ENCODE results near the gene RP2. TPM values are rescaled to one million over a fixed set of nuclear protein-coding genes. Genes with fewer than 3 reads are reported as not detected.

RP2 gene
- total RNA-seq, 4 donors from 2014 or later: 1.2 to 15.0 (median 11.1) TPM

GRCh38 chrX:46860557-46860956 is 23.7 kb downstream of the RP2 start:
- Histone ChIP-seq H3K36me3 (no peaks in the 10 kb centered on the region), H3K4me3 (no peak overlapping the region), H3K4me1 (no peaks in the 10 kb centered on the region), H3K27me3 (no peaks in the 10 kb centered on the region), H3K27ac (no peak overlapping the region), H3K9me3 (no peaks in the 10 kb centered on the region)
- in situ Hi-C loops (cut with MboI; ENCODE audit: low pct_ligation_motif_present in 1 of 4, low pct_unique_long_range_greater_than_20kb in 1 of 4, low sequenced_read_pairs in 3 of 4) (no loop called here), intact Hi-C loops (cut with DNase I; ENCODE audit: low total_unique reads) (no loop called here)
- WGBS, 2 donors (ENCODE audit: low coverage in 1 of 2): 54 to 60% methylated on average over 1 of the region's 1 CpG
- no peak for DNase-seq
- TF ChIP-seq POLR2A (IDR thresholded peaks at IDR 0.05) (no peak), EP300 (IDR thresholded peaks at IDR 0.05; ENCODE audit: low read depth) (no peak), POLR2AphosphoS5 (IDR thresholded peaks at IDR 0.05) (no peak), CTCF (IDR thresholded peaks at IDR 0.05) (no peak)

GRCh38 chrX:46863072-46863471 is 26.2 kb downstream of the RP2 start:
- H3K9me3 ChIP-seq: no peaks in the 10 kb centered on the region
- intact Hi-C loops (cut with DNase I; ENCODE audit: low total_unique reads) (no loop called here), in situ Hi-C loops (cut with MboI; ENCODE audit: low pct_ligation_motif_present in 1 of 4, low pct_unique_long_range_greater_than_20kb in 1 of 4, low sequenced_read_pairs in 3 of 4) (no loop called here)
- no peak overlapping the region for H3K27ac ChIP-seq
- 81% methylated on average over 2 of the region's 2 CpGs; no CpG with 5 or more reads in 1 of the 2 donors for WGBS, 2 donors (ENCODE audit: low coverage in 1 of 2)
- H3K27me3 ChIP-seq: no peaks in the 10 kb centered on the region
- H3K4me3 ChIP-seq: no peak overlapping the region
- no peaks in the 10 kb centered on the region for H3K36me3 ChIP-seq
- DNase-seq: no peak
- H3K4me1 ChIP-seq: no peaks in the 10 kb centered on the region
- no peak for TF ChIP-seq POLR2A (IDR thresholded peaks at IDR 0.05)
- TF ChIP-seq POLR2AphosphoS5 (IDR thresholded peaks at IDR 0.05): no peak

- TF ChIP-seq POLR2A (IDR thresholded peaks at IDR 0.05) (no peak), EP300 (IDR thresholded peaks at IDR 0.05; ENCODE audit: low read depth) (no peak), CTCF (IDR thresholded peaks at IDR 0.05) (no peak)
- in situ Hi-C loops (cut with MboI; ENCODE audit: low pct_ligation_motif_present in 1 of 4, low pct_unique_long_range_greater_than_20kb in 1 of 4, low sequenced_read_pairs in 3 of 4): no loop called here
- no peak overlapping the region for H3K27ac ChIP-seq
- H3K4me1 ChIP-seq: no peaks in the 10 kb centered on the region
- no peaks in the 10 kb centered on the region for H3K9me3 ChIP-seq
- H3K4me3 ChIP-seq: no peak overlapping the region
- WGBS, 2 donors (ENCODE audit: low coverage in 1 of 2): 66% methylated on average over 2 of the region's 2 CpGs; no CpG with 5 or more reads in 1 of the 2 donors
- H3K27me3 ChIP-seq: no peaks in the 10 kb centered on the region
- DNase-seq: no peak
- no peaks in the 10 kb centered on the region for H3K36me3 ChIP-seq
- intact Hi-C loops (cut with DNase I; ENCODE audit: low total_unique reads): no loop called here
Measured at GRCh38 chrX:46864606-46865005, 27.8 kb downstream of the RP2 start.

DNA sequence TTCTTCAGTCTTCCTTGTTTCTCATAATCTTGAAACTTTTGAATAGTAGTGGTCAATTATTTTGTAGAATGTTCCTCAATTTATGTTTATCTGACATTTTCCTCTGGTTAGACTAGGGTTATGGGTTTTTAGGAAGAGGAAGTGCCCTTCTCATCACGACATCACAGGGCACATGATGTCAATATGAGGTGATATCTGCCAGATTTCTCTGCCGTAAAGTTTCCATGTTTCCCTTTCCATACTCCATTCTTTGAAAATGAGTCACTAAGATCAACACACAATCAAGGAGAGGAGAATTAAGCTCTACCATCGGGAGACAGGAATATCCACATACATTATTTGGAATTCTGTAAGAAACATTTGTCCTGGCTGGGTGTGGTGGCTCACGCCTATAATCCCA is 28.4 kb downstream of the RP2 start:
- no peaks in the 10 kb centered on the region for H3K27me3 ChIP-seq
- H3K4me3 ChIP-seq: no peak overlapping the region
- intact Hi-C loops (cut with DNase I; ENCODE audit: low total_unique reads): no loop called here
- no peaks in the 10 kb centered on the region for H3K4me1 ChIP-seq
- in situ Hi-C loops (cut with MboI; ENCODE audit: low pct_ligation_motif_present in 1 of 4, low pct_unique_long_range_greater_than_20kb in 1 of 4, low sequenced_read_pairs in 3 of 4): no loop called here
- 73% methylated on average over 4 of the region's 4 CpGs; no CpG with 5 or more reads in 1 of the 2 donors for WGBS, 2 donors (ENCODE audit: low coverage in 1 of 2)
- TF ChIP-seq POLR2A (IDR thresholded peaks at IDR 0.05) (no peak), EP300 (IDR thresholded peaks at IDR 0.05; ENCODE audit: low read depth) (no peak), CTCF (IDR thresholded peaks at IDR 0.05) (no peak), POLR2AphosphoS5 (IDR thresholded peaks at IDR 0.05) (no peak)
- H3K9me3 ChIP-seq: no peaks in the 10 kb centered on the region
- H3K27ac ChIP-seq: no peak overlapping the region
- no peak for DNase-seq
- no peaks in the 10 kb centered on the region for H3K36me3 ChIP-seq

DNA sequence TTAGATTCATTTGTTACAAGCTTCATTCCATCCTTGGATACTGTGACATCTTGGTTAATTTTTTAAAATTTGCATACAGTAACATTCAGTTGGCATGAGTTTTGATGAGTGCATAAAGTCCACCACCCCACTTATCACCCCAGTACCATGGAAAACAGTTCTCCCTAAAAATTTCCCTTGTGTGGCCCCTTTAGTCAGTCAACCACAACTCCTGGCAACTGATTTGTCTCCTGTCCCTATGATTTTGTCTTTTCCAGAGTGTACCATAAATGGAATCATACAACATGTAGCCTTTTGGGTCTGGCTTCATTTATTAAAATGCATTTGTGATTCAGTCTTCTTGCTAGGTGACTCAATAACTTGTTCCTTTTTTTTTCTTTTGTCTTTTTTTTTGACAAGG is 29.9 kb downstream of the RP2 start:
- Histone ChIP-seq H3K4me1 (no peaks in the 10 kb centered on the region), H3K27me3 (no peaks in the 10 kb centered on the region), H3K4me3 (no peak overlapping the region), H3K36me3 (no peaks in the 10 kb centered on the region), H3K9me3 (no peaks in the 10 kb centered on the region), H3K27ac (no peak overlapping the region)
- no peak for TF ChIP-seq CTCF (IDR thresholded peaks at IDR 0.05)
- no peak for TF ChIP-seq POLR2A (IDR thresholded peaks at IDR 0.05)
- intact Hi-C loops (cut with DNase I; ENCODE audit: low total_unique reads) (no loop called here), in situ Hi-C loops (cut with MboI; ENCODE audit: low pct_ligation_motif_present in 1 of 4, low pct_unique_long_range_greater_than_20kb in 1 of 4, low sequenced_read_pairs in 3 of 4) (no loop called here)
- no peak for DNase-seq

Measured in transverse colon (tissue), 4 donors.